Thyroid gland (tissue), 4 donors: ENCODE data around the gene HSD17B1.

Experiments used
- CTCF ChIP-seq, 6 experiments: fragments of 200-600 bp in 3 of 6; fragments of 450-650 bp in 3 of 6; sonication (generic) in 3 of 6; IDR thresholded peaks; one replicate each; pipeline ENCODE4 v1.5.1; 2016 to 2019; ENCODE audit warnings: antibody characterized with exemption in 6 of 6, mild to moderate bottlenecking in 2 of 6, inconsistent platforms in 1 of 6, moderate library complexity in 1 of 6
- POLR2A ChIP-seq, 2 donors: fragments of 450-650 bp; IDR thresholded peaks; one replicate each; pipeline ENCODE4 v1.6.1; 2017; ENCODE audit warnings: antibody characterized with exemption in 2 of 2, mild to moderate bottlenecking in 2 of 2, moderate library complexity in 1 of 2

DNA sequence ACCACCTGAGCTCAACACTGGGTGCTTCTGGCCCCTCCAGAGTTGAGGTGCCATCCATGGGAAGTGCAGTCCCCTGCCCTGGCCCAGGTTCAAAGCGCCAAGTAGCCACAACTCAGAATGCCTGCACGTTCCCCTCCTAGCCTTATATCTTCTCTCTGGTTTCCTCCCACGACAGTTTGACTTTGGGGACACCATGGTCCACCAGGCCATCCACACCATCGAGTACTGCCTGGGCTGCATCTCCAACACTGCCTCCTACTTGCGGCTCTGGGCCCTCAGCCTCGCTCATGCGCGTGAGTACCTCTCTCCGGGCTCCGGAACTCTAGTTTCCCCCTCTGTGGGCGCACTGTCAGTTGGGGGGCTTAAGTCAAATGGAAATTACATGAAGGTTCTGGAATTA lies 39.0 kb upstream of the HSD17B1 start:
- TF ChIP-seq POLR2A (IDR thresholded peaks at IDR 0.05) (no peak), CTCF (IDR thresholded peaks at IDR 0.05) (no peak)
